ENCODE results near the gene KMT2E. TPM values are rescaled to one million over a fixed set of nuclear protein-coding genes. Genes with fewer than 3 reads are reported as not detected.

Gene KMT2E
- total RNA-seq, 4 donors from 2014 or later = 90.6 to 187 (median 112) TPM

DNA sequence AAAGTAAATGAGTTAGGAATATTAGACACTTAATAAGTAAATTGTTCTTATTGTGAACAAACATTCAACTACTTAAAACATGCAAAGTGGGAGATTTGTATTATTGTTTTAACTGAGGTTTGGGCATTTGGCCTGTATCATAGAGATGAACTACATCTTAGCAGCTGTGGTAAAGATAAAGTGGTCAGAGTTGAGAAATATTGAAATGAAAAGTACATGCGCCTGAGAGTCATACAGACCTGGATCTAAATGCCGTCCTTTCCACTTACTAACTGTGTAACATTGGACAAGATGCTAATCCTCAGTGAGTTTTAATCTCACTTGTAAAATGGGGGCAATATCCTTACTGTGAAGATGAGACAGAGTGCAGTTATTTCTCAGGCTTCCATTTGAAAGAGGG lies 74.5 kb downstream of the KMT2E start:
- TF ChIP-seq, protein P1, sequence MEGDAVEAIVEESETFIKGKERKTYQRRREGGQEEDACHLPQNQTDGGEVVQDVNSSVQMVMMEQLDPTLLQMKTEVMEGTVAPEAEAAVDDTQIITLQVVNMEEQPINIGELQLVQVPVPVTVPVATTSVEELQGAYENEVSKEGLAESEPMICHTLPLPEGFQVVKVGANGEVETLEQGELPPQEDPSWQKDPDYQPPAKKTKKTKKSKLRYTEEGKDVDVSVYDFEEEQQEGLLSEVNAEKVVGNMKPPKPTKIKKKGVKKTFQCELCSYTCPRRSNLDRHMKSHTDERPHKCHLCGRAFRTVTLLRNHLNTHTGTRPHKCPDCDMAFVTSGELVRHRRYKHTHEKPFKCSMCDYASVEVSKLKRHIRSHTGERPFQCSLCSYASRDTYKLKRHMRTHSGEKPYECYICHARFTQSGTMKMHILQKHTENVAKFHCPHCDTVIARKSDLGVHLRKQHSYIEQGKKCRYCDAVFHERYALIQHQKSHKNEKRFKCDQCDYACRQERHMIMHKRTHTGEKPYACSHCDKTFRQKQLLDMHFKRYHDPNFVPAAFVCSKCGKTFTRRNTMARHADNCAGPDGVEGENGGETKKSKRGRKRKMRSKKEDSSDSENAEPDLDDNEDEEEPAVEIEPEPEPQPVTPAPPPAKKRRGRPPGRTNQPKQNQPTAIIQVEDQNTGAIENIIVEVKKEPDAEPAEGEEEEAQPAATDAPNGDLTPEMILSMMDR (IDR thresholded peaks at IDR 0.05) = no peak
- ATAC-seq = no peak
- WGBS, 2 donors (ENCODE audit: low coverage in 1 of 2) = 83 to 87% methylated on average over 2 of the region's 2 CpGs
- H3K4me1 ChIP-seq = peaks cover 0 to 16% (median 0%) of the 10 kb centered on the region in 3 donors
- H3K36me3 ChIP-seq = peaks cover 0 to 91% of the 10 kb centered on the region in 2 donors
- H3K9me3 ChIP-seq = no peaks in the 10 kb centered on the region
- H3K27me3 ChIP-seq = no peaks in the 10 kb centered on the region
- H3K27ac ChIP-seq = no peak overlapping the region
- H3K4me3 ChIP-seq = no peak overlapping the region

- Histone ChIP-seq H3K4me3 (no peak overlapping the region), H3K27me3 (no peaks in the 10 kb centered on the region), H3K9me3 (no peaks in the 10 kb centered on the region), H3K27ac (no peak overlapping the region), H3K4me1 (peaks cover 0 to 41% (median 0%) of the 10 kb centered on the region in 3 donors), H3K36me3 (peaks cover 0 to 65% of the 10 kb centered on the region in 2 donors)
- no peak for ATAC-seq
- TF ChIP-seq POLR2A (IDR thresholded peaks at IDR 0.05) (no peak), EP300 (IDR thresholded peaks at IDR 0.05) (no peak), POLR2AphosphoS5 (IDR thresholded peaks at IDR 0.05) (no peak)
- TF ChIP-seq, protein P1 (IDR thresholded peaks at IDR 0.05) = no peak
These were observed 81.0 kb downstream of the KMT2E start for GRCh38 chr7:105094966-105095365.

GRCh38 chr7:105096306-105096705 lies 82.3 kb downstream of the KMT2E start:
- WGBS, 2 donors (ENCODE audit: low coverage in 1 of 2) = 83 to 91% methylated on average over 3 of the region's 3 CpGs

GRCh38 chr7:105097619-105098018 lies 83.6 kb downstream of the KMT2E start:
- H3K4me3 ChIP-seq = no peak overlapping the region
- H3K4me1 ChIP-seq = peaks cover 0 to 54% (median 3%) of the 10 kb centered on the region in 3 donors
- H3K36me3 ChIP-seq = peaks cover 0 to 38% of the 10 kb centered on the region in 2 donors
- H3K27me3 ChIP-seq = no peaks in the 10 kb centered on the region
- TF ChIP-seq EP300 (IDR thresholded peaks at IDR 0.05) (no peak), POLR2AphosphoS5 (IDR thresholded peaks at IDR 0.05) (no peak), POLR2A (IDR thresholded peaks at IDR 0.05) (no peak)
- TF ChIP-seq, protein P1 (IDR thresholded peaks at IDR 0.05) = no peak
- H3K27ac ChIP-seq = peak overlapping the region in 2 of 4 donors; percentile 12 to 15
- no peak for ATAC-seq
- no peaks in the 10 kb centered on the region for H3K9me3 ChIP-seq
- WGBS, 2 donors (ENCODE audit: low coverage in 1 of 2) = 55 to 58% methylated on average over 7 of the region's 7 CpGs

More at GRCh38 chr7:105096306-105096705, 82.3 kb downstream of the KMT2E start:
- Histone ChIP-seq H3K27ac (no peak overlapping the region), H3K4me3 (no peak overlapping the region), H3K4me1 (peaks cover 0 to 42% (median 0%) of the 10 kb centered on the region in 3 donors), H3K27me3 (no peaks in the 10 kb centered on the region), H3K9me3 (no peaks in the 10 kb centered on the region), H3K36me3 (peaks cover 0 to 51% of the 10 kb centered on the region in 2 donors)
- TF ChIP-seq, protein P1 (IDR thresholded peaks at IDR 0.05) = no peak
- TF ChIP-seq EP300 (IDR thresholded peaks at IDR 0.05) (no peak), POLR2AphosphoS5 (IDR thresholded peaks at IDR 0.05) (no peak), POLR2A (IDR thresholded peaks at IDR 0.05) (no peak)
- ATAC-seq = no peak

DNA sequence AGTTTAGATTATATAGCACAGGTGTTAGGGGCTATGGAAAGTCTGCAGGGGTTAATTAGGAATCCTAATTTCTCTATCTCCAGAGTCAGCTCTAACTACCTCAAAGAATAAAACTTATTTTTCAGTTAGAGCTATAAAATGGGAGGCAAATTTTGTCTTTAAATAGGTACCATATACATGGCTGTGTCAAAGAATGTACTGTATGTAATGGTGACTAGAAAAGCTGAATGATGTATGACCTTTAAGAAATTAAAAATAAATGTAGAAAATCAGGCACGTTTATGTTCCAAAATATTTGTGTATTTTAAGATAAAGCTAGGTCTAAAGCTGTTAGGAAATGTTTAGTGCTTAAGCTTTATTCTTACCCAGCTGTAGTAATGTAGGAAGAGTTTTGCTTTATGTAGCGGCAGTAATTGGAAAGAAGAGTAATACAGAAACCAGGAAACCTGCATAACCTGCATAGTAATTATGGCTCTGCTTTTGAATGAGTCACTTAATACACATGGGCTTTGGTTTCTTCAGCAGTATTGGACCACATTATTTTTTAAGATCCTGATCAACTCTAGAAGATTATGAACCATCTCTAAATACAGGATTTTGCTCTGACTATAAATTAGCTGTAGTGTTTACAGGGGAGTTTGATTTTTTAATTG lies 85.0 kb downstream of the KMT2E start:
- WGBS, 2 donors (ENCODE audit: low coverage in 1 of 2) = 63 to 72% methylated on average over 2 of the region's 2 CpGs
- Histone ChIP-seq H3K27ac (no peak overlapping the region), H3K27me3 (no peaks in the 10 kb centered on the region), H3K4me3 (no peak overlapping the region), H3K9me3 (no peaks in the 10 kb centered on the region), H3K36me3 (peaks cover 2 to 36% of the 10 kb centered on the region in 2 donors), H3K4me1 (peaks cover 0 to 66% (median 6%) of the 10 kb centered on the region in 3 donors)
- no peak for TF ChIP-seq POLR2A (IDR thresholded peaks at IDR 0.05)
- TF ChIP-seq, protein P1 (IDR thresholded peaks at IDR 0.05) = no peak
- TF ChIP-seq POLR2AphosphoS5 (IDR thresholded peaks at IDR 0.05) = no peak
- no peak for TF ChIP-seq EP300 (IDR thresholded peaks at IDR 0.05)
- no peak for ATAC-seq
